ENCODE data around the gene CNPY4.
"Not testable (repeated sequence)": the region's sequence is repeated elsewhere in the genome, so short reads cannot be mapped to it uniquely, and the experiment has no call there.

The CNPY4 gene

DNA sequence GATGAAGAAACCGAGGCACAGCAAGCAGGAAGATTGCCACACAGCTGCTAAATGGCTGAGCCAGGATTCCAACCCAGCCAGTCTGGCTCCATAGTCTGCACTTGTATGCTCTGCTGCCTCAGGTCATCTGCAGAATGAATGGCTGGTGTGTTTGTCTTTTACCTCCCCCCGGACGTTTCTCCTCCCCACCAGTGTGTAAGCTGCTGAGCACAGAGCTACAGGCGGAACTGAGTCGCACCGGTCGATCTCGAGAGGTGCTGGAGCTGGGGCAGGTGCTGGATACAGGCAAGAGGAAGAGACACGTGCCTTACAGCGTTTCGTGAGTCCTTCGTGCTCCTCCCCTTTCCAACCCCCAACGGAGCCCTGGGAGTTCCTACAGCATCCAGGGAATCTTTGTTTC, 2.6 kb downstream of the CNPY4 start:
- no peak for DNase-seq

DNA sequence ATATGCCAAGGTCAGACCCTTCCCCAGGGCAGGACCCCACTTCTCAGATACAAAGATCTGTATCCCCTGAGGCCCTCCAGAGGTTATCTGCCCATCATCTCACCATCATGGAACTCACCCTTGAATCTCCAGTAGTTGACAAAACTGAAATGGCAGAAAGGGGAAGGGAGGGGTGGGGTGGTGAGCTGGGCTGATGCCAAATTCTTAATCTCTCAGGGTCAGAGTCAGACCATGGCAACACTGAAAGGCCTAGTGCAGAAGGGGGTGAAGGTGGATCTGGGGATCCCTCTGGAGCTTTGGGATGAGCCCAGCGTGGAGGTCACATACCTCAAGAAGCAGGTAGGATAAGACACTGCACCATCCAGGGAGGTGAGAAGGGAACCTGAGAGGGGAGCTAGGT, 3.1 kb downstream of the CNPY4 start:
- no peak for DNase-seq

DNA sequence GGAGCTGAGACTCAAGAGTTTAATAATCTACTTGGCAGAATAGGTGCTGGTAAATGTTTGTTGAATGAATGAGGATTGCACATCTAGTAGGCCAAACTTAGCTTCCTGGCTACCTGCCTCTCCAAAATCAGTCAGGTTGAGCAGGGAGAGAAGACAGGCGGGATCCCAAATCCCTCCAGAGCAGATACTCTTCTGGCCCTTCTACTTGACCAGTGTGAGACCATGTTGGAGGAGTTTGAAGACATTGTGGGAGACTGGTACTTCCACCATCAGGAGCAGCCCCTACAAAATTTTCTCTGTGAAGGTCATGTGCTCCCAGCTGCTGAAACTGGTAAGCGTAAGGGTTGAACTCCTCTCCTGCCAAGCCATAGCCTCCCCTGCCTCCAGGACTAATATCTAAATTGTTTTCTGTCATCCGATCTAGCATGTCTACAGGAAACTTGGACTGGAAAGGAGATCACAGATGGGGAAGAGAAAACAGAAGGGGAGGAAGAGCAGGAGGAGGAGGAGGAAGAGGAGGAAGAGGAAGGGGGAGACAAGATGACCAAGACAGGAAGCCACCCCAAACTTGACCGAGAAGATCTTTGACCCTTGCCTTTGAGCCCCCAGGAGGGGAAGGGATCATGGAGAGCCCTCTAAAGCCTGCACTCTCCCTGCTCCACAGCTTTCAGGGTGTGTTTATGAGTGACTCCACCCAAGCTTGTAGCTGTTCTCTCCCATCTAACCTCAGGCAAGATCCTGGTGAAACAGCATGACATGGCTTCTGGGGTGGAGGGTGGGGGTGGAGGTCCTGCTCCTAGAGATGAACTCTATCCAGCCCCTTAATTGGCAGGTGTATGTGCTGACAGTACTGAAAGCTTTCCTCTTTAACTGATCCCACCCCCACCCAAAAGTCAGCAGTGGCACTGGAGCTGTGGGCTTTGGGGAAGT, 5.1 kb downstream of the CNPY4 start:
- DNase-seq: no peak

DNA sequence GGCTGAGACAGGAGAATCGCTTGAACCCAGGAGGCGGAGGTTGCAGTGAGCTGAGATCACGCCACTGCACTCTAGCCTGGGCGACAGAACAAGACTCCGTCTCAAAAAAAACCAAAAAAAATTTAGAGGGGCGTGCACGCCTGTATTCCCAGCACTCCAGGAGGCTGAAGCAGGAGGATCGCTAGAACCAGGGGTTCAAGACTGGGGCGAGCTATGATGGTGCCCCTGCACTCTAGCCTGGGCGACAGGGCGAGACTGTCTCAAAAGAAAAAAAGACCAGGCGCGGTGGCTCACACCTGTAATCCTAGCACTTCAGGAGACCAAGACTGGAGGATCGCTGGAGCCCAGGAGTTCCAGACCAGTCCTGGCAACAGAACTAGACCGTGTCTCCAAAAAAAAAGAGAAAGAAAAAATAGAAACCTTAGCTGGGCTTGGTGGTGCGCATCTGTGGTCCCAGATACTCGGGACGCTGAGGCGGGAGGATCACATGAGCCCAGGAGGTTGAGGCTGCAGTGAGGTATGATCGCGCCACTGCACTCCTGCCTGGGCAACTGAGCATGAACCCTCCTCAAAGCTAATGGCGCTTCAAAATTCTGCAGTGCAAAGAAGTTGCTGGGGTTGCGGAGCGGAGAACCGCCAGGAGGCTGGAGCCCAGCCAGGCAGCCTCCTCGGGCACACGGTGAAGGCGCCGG, 7.0 kb downstream of the CNPY4 start:
- no peak for DNase-seq

DNA sequence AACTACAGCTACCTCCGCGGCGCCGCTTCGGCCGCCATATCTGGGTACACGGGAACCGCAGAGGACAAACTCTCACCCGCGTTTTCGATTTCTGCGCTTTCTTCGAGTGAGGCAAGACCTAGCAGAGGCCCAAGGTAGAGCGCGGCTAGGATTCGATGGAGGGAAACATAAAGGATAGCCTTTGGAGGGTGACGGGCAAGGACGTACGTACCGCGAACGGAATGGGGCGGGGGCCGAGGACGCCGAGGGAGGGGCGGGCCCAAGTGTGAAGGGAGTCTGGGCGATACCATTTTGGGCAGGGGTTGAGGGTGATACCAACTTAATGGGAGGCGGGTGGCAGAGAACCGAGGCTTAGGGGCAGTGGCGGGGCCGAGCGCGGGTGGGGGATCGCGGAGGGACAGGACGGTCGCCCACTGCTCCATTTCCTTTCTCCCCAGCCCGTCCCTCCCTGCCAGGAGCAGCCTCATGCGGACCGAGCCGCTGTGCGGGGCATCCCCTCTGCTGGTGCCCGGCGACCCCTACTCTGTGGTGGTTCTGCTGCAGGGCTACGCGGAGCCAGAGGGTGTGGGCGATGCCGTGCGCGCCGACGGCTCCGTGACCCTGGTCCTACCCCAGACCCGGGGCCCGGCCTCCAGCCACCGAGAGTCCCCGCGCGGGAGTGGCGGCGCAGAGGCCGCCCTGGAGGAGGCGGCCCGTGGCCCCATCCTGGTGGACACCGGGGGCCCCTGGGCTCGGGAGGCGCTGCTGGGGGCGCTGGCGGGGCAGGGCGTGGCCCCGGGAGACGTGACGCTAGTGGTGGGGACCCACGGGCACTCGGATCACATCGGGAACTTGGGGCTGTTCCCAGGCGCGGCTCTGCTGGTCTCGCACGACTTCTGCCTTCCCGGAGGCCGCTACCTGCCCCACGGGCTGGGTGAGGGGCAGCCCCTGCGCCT, 7.8 kb downstream of the CNPY4 start, which contains the start of gene MBLAC1:
Gene MBLAC1, plus strand, starts transcription at position 37 of the 935 bp plus-strand sequence. Its CDS starts 429 bp downstream, at position 466.
- peak; percentile 92 for DNase-seq

DNA sequence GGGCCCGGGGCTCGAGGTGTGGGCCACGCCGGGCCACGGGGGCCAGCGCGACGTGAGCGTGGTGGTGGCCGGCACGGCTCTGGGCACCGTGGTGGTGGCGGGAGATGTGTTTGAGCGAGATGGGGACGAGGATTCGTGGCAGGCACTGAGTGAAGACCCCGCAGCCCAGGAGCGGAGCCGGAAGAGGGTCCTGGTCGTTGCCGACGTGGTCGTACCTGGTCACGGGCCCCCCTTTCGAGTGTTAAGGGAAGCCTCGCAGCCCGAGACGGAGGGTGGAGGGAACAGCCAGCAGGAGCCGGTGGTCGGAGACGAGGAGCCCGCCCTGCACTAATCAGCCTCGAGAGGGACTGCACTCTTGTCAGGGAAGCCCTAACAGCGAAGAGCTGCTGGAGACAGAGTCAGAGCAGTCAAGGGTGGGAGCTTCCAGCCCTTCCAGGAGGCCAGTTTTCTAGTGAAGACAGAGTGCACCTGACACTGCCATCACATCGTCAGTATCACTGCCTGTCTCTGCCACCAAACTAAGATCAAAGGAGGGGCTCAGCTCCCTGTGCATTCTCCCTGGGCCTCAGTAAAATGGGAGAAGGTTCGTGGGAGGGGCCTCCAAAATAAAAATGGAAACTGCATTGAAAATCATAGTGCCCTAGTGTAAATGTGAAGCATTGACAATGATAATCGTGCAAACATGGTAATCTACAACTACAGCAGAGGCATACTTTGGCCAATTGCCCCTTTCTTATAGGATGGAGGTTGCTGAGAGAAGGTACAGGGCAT, 8.6 kb downstream of the CNPY4 start:
- DNase-seq: no peak

DNA sequence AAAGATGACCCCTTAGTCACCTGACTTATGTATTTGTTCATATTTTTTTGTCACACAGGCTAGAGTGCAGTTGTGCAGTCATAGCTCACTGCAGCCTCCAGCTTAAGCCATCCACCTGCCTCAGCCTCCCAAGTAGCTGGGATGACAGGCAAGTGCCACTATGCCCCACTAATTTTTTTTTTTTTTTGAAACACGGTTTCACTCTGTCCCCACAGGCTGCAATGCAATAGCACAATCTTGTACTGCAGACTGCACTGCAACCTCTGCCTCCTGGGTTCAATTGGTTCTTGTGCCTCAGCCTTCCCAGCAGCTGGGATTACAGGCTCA, 9.2 kb downstream of the CNPY4 start:
- DNase-seq: no peak

DNA sequence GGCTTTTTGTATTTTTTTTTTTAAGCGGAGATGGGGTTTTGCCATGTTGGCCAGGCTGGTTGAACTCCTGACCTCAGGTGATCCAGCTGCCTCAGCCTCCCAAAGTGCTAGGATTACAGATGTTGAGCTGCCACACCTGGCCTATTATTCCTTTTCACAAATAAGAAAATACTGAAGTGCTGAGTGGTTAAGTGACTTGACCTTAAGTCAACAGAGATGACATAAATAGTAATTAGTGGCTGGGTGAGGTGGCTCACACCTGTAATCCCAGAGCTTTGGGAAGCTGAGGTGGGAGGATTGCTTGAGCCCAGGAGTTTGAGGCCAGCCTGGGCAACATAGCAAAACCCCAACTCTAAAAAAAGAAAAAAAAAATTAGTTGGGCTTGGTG, 10.8 kb downstream of the CNPY4 start:
- DNase-seq: not testable (repeated sequence)

DNA sequence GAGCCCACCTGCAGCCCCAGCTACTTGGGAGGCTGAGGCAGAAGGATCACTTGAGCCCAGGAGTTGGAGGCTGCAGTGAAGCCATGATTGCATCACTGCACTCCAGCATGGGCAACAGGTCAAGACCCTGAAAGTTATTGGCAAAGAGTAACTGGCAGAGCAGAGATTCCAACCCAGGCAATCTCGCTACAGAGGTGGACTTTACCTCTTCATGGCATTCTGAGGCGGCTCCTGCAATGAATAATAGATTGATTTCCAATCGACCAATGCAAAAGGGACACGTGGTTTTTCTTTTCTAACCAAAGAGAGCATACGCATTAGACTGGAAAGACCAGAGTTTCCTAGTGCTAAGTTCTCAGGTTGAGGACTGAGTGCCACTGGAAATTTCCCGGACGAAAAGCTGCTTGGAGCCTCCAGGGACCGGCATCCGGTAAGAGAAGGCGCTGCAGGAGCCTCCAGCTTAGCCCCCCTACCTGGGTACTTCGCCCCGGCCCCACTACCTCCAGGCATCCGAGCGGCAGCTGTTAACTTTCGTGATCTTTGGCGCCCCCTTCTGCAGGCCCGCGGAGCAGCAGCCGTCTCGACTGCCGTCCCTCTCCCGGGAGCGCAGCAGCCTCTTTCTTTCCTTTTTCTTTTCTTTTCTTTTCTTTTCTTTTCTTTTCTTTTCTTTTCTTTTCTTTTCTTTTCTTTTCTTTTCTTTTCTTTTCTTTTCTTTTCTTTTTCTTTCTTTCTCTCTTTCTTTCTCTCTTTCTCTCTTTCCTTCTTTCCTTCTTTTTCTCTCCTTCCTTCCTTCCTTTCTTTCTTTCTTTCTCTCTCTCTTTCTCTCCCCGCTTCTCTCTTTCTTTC, 11.4 kb downstream of the CNPY4 start:
- DNase-seq: peak; percentile 80

DNA sequence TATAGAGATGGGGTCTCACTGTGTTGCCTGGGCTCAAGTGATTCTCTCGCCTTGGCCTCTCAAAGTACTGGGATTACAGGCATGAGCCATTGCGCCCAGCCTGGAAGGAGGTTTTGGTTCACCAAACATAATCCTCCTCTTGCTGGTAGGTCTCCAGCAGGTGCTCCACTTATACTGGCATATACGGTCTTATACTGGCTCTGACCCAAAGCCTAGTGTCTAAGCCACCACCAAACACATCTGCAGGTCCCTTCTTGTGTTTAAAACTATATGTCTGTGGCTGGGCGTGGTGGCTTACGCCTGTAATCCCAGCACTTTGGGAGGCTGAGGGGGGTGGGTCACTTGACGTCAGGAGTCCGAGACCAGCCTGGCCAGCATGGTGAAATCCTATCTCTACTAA, 12.7 kb downstream of the CNPY4 start:
- no peak for DNase-seq

DNA sequence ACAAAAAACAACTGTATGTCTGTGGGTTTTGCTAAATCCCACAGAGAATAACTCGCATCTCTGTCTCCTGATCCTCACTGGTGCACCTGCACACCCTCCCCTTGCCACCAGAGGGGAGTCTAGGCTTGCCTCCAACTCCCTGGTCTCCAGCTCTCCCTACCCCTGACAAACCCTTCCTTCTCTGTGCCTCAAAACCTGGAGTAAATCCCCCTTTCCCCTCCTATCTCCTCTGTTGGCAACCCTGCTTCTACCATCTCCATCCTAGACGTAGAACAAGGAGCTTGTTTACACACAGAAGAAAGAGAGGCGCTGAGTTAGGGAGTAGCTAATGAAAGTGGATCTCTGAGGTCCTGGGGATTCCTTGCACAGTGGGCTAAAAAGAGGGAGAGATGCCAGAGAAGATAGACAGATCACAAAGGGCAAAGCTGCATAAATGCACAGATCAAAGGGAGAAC, 13.3 kb downstream of the CNPY4 start:
- peak; percentile 50 for DNase-seq

DNA sequence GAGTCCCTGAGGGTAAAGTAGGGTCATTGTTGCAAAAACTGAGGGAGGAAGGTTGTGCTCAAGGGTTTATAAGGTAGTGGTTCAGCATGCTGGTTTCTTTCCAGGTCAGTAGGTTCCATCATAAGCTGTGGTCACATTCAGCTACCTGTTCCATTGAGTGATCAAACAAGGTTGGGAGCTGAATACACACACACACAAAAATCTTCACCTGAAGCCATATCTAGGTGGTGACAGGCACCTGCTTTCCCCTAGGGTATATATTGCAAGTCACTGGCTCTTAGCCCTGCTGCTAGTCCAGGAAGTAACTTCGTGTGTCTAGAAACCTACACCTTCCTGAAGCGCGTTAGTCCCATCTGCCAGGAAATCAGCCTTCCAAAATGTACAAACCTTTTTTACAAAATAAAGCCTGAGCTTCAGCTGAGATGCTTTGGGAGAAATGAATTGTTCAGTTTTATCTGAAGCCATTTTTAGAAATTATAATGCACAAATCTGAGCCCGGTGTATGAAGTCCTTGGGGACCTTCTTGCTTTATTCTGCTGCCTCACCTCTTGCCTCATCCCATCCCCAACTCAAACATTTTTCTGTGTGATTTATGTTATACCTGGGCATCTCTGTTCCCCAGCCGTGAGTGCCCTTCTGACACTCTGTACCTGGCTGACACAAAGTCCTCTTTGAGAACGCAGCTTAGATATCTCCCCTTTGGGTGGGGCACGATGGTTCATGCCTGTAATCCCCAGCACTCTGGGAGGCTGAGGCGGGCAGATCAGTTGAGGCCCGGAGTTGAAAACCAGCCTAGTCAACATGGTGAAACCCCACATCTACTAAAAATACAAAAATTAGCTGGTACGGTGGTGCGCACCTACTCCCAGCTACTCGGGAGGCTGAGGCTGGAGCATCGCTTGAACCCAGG, 18.7 kb downstream of the CNPY4 start:
- no peak for DNase-seq

DNA sequence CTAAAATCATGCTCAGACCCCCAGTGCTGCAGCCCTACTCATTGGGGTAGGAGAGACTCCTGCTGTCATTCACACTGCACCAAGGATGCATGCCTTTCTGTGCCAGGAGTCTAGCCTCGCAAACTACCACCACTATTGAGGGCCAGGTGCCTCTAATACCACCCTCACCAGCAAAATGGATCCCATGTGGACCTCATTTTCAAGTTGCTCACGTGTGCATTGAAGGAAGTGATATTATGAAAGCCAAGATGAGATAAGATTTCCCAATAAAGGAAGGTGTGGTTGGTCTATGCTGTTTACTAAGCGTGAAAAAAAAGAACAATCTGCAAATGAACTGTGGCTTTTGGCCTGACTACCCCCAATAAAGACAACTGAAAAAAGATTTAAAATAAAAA, 22.1 kb downstream of the CNPY4 start:
- no peak for DNase-seq

DNA sequence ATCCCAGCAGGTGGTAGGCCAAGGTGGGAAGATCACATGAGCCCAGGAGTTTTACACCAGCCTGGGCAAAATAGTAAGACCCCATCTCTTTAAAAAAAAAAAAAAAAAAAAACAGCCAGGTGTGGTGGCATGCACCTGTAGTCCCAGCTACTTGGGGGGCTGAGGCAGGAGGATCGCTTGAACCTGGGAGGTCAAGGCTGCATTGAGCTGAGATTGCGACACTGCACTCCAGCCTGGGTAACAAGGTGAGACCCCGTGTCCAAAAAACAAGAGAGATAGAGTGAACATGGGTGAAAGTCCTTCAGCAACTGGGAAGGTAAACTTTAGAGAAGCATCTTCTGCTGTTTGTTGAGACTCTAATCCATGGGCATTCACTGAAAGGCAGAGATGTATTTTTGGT, 23.0 kb downstream of the CNPY4 start:
- DNase-seq: no peak

DNA sequence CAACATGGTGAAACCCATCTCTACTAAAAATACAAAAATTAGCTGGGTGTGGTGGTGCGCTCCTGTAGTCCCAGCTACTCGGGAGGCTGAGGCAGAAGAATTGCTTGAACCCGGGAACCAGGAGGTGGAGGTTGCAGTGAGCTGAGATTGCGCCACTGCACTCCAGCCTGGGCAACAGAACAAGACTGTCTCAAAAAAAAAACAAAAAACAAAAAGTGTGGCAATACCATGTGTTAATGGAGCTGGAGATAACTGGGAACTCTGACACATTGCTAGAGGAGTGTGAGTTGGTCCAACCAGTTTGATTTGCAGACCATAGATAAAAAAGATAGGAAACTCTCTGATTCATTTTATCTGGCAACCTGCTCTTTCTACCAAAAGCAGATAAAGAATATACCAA, 26.9 kb downstream of the CNPY4 start:
- DNase-seq: not testable (repeated sequence)

DNA sequence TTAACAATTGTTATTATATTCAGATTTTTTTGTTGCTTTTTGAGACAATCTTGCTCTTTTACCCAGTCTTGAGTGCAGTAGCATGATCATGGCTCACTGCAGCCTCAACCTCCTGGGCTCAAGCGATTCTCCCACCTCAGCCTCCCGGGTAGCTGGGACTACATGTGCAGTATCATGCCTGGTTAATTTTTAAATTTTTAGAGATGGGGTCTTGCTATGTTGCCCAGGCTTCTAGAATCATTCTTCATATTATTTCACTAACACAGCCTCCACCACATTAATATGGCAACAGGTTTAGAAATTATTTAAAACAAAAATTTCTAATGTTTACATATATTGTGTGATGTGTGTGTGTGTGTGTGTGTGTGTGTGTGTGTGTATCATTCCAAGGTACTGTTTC, 27.8 kb downstream of the CNPY4 start:
- no peak for DNase-seq

DNA sequence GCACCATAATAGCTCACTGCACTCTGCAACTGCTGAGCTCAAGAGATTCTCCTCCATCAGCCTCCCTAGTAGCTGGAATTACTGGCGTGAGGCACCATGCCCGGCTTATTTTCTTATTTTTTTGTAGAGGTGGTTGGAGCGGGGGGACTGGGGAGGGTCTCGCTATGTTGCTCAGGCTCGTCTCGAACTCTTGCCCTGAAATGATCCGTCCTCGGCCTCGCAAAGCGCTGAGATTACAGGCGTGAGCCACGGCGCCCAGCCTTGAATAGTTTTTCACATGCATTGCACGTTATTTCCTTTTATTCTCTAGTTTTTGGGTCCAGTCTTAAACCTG, 28.8 kb downstream of the CNPY4 start:
- DNase-seq: no peak

DNA sequence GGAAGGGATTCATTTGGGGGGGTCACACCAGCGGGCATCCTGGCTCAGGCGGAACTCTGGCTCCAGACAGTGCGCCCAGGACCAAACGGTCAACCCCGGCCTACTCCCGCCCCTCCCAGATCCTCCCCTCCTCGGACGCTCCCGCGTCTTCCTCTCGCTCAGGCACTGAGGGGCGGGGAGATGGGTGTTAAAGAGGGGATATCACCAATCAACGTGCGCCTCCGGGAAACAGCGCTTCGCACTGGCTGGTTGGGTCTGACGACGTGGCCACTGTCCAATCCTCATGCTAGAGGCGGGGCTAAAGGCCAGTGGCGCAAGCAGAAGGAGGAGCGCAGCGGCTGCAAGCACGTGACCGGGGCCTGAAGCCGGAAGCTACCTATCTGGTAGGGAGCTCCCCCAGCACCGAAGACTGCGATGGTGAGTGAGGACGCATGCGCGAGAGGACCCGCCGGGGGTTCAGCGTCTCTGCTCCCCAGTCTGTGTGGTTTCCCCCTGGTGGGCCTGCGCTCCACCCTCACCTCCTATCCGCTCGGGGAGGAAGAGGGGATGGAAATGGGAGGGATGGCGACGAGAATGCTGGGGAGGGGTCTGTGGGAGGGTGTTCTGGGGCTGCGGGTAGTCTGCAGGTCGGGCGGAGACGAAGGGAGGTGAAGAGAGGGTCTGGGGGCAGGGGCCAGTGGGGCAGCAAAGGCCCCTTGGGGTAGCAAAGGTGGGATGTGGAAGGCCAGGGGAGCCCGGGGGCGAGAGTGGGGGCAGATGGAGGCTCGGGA, 29.3 kb downstream of the CNPY4 start, which contains the start of gene LAMTOR4:
Gene LAMTOR4, plus strand, starts transcription at position 360 of the 770 bp plus-strand sequence. Its CDS starts 55 bp downstream, at position 415.
- peak; percentile 93 for DNase-seq

DNA sequence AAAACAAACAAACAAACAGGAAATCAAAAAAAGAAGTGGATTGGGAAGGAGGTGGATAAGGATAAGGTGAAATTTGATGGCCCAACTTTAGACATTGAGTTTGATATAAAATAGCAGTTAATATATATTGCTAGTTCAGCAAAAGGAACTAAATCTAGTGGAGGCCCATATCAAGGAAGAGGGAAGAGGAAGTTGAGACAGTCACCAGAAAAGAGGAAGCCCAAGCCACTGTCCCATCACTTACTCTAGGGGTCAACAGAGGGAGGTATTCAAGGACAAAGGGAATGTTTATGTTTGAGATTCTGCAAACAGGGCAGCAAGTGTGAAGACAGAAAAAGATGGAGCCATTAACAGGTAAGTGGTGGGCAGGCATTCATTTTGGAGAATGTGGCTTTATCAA, 33.0 kb downstream of the CNPY4 start:
- DNase-seq: no peak
